GM18907 (cell line): Measurements from ENCODE around the gene PSAP.

Source experiments
- ATAC-seq: cut with Tn5 transposase; IDR thresholded peaks from one replicate; pipeline ENCODE4 v1.9.1; 2021; ENCODE audit warnings: mild to moderate bottlenecking, moderate library complexity; ENCODE audit not compliant: unreplicated experiment

The PSAP gene

DNA sequence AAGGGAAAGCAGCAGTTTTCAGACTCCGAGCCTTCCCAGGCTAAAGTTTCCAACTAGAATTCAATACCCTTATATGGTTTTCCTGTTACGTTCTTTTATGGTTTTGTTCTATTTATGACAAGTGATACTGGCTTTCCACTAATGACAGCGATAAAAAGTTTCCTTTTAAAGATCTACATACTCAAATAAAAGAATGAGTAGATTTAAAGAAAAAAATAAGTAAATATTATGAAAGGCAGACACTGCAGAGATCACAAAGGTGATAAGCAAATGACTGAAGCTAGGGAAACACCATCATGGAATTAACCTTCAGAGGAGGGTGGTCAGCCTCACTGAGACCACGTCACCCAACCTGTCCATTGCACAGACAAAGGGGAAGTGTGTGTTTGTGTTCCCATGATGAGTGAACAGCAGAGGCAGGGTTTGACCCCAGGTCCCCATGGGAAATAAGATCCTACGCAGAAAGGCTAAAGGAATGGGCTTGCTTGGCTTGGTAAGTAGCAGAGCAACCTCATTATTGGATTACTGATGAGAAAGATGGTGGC, 81.7 kb downstream of the PSAP start:
- ATAC-seq = peak; percentile 32

GRCh38 chr10:71767420-71768035, 83.5 kb downstream of the PSAP start:
- no peak for ATAC-seq

DNA sequence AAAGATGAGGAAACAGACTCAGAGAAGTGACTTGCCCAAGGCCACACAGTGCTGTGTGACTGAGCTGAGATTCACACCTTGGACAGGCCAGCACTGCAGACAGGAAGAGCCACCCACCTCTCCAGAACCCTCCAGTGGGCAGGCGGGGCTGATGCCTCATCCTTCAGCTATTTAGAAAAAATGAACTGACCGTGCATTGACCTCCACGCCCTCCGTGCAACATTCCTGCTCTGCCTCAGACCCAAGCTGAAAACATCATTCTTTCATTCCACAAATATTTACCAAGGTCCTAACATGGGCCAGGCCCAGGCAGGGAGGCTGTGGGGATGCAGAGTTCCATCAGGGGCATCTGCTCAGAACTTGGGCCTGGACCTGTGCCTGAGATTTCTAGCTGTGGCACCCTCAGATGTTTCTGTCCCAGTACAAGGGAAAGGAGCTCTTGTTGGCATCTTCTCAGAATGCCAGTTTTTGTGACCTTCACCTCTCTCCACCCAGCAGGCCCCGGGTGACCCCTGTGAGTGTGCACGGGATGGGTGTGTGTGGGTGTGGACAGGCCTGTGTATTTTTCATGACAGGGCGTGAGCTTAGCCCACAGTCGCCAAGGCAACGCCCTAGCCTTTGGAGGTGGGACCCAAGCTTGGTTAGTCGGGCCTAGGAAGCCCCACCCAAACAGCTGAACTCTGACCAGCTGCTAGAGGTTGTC, 84.2 kb downstream of the PSAP start:
- ATAC-seq = no peak
